ENCODE measurements around the gene MSI2.
A peak's percentile ranks its signal among the peaks of the same experiment; 100 is the strongest.

Gene MSI2

DNA sequence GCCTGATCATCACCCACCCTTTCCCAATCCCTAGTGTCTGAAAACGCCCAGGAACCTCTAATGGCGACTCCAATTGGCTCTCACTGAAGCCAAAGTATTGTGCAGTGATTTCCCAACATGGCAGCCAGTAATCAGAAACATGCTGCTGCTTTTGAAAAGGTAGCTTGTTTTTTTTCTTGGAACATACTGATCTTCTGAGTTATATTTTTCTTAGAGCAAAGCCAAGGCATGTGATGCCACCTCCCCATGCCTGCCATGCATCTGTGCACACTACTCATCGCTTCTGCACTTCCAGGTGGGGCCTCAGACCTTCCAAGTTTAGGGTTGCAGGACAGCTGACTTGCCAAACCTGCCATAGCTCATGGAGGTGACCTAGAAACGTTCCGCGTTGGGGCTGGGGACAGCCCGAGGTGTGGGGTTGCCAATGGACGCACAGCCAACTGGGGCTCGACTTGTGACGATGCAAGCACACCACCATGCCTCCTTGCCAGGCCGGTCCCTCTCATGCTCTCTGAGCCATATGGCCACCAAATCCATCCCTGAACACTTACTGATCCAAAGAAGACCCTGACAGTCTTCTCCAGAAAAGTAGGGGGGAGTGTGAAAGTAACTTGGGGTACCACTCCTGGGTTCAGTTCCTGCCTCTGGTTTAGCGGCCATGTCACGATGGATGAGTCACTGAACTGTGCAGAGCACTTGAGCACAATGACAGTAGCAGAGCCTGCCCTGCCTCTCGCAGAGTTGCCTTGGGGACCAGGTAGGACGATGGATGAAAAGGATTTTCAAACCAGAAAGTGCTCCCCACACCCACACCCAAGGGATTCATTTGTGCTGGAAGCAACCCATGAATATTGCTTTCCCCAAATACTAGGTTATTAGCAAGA lies 333.1 kb downstream of the MSI2 start:
- no peak for DNase-seq

DNA sequence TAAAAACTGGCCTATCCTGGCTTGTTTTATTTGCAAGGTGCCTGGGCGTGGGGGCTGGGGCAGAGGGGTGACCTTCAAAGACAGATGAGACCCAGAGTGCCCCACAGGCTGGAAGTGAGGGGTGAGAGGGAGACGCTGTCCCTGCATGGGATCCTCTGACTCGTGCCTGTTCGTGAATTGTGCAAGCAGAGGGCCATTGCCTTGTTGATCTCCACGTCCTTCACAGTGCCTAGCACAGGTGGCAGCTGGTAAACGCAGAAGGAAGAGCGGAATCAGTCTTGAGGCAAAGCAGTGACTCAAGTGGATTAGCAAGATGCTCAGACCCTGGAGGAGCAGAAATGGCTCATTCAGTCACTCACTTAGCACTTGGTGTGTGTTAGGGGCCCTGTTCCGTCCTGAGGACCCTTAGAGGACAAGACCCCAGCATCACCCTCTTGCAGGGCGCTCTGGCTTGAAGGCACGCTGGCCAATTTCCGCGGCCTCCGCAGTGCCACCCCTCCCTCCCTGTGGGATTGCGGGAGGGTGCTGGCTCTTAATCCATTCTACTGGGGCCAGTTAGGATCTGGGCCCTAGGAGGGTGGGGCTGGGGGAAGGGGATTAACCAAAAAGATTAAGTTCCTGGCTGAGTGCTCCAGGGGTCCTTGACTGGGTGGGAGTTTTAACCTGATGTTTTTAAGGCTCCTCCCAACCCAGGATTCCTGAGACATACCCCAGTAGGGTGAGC lies 337.6 kb downstream of the MSI2 start:
- peak; percentile 45 for DNase-seq

DNA sequence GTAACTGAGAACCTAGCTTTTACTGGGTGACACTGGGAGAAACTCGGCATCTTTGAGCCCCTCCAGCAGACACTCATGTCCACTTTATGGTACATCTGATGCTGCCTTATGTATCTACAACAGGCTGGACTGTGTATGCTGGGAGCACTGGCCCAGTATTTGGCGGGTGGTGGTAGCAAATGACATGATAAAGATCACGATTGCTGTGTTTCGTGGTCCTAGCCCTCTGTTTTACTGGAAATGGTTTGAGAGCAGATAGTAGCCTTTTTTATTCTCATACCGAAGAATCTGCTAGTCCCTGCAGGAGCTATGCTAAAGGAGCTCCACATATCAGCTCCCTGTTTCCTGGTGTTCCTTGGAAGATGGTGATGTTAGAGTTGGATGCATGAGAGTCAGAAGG lies 338.4 kb downstream of the MSI2 start:
- no peak for DNase-seq

DNA sequence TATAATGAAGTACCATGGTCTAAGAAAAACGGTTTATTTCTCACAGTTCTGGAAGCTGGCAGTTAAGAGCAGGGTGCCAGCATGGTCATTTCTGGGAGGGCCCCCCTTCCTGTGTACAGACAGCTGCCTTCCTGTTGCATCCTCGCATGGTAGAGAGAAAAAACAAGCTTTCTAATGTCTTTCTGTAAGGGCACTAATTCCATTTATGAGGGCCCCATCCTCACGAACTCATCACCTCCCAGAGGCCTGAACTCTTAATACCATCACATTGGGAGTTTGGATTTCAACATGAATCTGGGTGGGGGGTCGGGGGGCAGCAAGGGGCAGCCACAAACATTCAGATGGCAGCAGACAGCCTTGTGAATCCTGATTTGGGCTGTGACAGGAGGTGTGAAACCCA lies 339.1 kb downstream of the MSI2 start:
- DNase-seq: no peak

DNA sequence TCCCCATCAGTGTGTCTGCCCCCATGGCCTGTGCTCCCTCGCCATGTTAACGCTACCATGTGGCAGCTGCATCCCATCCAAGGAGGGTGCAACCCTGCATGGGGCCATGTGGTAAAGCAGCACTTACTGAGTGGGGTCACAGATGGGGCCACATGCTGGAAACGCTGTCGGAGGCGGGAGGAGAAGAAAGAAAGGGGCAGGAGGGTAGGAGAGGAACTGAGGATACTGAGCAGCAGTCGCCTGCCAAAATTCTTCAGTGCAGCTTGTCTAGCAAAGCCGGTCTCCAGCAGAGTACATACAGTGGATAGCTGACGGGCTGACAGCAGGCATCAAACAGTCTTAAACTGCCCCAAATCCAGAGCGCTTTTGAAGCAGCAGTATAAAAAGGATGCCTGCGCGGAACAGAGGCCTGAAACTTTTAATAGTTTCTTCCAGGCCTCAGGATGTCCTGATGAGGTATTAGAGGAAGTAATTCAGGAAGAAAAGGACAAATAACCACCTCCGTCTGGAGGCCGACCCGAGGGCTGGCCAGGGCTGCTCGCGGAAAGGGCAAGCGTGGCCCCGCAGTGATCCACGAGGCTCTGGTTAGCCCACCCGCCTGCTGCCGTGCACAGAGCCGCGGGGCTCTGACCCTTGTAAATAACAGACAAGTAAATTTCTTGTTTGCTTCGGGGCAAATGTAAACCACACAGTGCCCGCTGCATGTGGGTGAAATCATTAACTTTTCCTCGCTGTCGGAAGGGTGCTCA lies 339.8 kb downstream of the MSI2 start:
- no peak for DNase-seq

DNA sequence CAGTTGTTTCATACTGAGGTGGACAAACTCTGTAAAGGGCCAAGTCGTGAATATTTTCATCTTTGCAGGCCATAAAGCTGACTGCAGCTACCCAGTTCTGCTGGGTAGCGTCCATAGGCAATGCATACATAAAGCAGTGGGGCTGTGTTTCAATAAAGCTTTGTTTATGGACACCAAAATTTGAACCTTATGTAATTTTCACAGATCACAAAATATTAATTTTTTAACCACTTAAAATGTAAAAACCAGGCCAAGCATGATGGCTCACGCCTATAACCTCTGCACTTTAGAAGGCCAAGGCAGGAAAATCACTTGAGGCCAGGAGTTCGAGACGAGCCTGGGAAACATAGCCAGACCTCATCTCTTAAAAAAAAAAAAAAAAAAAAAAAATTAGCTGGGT lies 340.8 kb downstream of the MSI2 start:
- DNase-seq: no peak

DNA sequence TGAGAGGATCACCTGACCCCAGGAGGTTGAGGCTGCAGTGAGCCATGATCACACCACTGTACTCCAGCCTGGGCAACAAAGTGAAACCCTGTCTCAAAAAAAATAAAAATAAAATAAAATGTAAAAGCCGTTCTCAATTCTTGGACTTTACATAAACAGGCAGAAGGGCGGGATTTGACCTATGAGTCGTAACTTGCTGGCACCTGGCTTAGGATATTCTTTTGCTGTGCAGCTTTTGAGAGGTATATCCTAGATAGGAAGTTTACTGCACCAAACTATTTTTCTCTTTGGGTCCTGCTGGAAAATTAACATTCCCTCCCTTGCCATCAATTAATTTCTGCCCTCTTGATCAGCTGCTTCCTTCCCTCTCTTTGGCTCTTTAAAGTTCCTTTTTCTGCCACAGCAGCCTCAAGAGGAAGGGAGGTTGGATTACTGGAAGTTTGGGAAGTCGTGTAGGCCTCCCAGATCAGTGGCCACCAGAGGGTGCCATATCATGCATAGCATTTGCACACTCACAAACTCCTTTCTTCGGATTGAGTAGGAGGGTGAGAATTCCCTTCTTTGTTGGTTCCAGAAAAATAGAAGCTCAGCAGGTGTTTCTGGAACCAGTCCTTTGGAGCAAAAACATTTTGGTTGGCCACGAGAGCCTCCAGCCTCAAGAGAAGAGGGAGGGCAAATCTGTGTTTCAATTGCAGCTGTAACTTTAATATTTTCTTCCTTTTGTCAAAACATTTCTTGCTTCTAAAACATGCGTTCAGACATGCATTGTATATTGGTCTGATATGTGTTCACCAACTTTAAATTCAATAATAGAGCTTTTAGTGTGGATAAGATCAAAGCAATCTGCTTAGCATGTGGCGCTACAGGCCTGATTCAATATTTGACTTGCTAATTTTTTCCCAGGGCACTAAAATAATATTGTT lies 341.5 kb downstream of the MSI2 start:
- DNase-seq: peak; percentile 37

DNA sequence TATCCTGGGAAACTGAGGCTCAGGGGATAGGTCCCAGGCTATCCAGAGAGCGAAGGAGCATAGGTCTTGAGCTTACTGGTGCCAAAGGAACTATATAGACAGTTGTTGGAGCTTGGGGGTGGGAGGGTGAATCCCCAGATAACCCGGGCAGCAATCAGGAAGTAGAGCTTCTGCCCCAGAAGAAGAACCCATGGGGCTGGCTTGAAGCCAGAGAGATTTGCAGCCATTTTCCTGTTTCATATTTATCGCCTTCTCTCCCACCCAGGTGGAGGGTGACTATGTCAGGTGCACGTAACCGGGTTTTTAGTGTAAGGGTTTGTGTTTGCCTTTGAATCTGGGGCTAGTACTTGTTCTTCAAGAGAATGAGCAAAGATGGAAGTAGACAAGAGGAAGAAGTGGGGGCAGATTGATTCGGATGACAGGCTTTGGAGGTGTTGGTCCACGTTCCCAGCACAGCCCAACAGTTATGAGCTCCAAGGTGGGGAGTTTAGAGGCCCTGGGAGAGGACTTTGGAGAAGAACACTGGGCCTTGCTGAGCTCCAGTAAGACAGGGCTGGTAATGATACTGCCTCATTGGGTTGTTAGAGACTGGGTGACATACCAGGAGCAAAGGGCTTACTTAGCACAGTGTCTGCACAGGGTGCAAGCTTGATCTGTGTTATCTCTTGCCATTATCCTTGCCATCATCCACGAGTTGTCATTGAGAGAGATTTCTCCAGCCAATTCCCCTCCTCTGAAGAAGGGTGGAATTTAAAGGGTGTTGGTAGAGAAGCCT lies 343.1 kb downstream of the MSI2 start:
- DNase-seq: peak; percentile 63

DNA sequence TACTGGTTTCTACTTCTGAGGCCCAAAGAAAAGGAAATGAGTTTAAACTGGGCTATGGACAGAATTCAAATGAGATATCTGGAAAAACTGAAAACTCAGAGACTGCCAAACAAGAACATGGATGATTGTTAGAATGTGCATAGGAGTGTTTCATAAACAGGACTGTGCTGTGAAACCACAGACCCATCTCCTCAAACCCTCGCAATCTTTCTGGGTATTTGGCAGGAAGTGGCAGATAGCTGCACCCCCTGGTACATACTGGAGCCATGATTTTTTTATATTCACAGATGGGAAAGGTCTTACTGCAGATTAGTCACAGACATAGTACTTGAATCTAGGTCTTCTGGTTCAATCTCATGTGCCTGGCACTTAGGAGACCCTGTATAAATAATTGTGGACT lies 343.8 kb downstream of the MSI2 start:
- DNase-seq: peak; percentile 88

DNA sequence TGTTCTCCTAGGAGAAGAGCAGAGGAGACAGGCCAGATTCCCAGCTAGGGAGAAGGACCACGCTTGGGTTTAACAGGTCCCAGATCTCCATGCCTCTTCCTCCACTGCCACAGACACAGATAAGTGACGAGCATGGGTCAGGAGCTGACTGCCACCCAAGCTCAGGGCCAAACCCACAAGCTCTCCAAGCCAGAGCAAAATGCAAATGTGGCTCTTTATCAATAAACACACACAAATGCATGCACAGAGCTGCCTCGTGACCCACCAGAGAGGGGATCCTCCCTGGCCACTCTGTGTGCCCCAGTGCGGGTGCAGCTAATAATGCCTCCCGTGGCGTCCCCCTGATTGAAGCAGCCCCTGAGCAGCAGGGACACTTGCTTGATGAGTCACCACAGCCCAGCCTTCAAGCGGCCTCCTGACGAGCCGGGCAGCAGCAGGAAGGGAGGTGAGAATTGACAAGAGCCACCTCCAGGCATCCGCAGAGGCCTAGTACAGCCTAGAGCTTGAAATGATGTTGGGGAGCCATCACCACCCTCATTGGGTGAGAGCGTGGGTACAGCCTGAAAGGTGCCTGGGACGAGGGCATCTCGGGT lies 344.9 kb downstream of the MSI2 start:
- DNase-seq: no peak

DNA sequence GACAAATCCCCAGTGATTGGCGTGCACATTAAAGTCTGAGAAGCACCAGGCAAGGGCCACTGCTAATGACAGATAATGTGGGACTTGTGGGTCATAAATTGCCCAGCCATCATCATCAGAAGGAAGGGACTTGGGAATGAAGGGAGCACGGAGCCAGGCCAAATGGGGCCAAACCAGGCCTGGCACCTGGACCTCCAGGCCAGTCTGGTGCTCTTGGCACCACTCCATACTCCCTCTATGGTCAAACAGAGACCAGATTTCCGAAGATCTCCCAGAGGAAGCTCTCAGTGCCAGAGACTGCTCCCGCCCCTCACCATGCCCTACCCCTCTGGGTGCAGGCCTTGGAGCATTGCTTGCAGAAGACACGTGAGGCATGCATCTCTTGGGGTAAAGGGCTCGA lies 346.6 kb downstream of the MSI2 start:
- DNase-seq: no peak

DNA sequence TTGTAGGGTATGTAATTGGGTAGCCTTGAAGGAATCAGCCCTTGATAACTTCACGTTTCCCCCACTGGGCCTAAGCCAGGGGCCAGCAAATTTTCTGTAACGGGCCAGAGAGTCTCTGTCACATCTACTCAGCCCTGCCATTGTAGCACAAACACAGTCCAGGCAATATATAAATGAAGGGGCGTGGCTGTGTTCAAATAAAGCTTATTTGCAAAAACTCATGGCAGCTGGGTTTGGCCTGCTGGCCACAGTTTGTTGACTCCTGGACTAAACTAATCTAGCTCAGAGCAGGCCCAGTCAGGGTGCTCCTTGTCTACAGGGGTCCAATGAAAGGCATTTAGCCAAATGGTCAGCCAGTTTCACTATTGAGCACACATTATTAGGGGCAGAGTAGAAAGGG lies 347.2 kb downstream of the MSI2 start:
- DNase-seq: no peak

DNA sequence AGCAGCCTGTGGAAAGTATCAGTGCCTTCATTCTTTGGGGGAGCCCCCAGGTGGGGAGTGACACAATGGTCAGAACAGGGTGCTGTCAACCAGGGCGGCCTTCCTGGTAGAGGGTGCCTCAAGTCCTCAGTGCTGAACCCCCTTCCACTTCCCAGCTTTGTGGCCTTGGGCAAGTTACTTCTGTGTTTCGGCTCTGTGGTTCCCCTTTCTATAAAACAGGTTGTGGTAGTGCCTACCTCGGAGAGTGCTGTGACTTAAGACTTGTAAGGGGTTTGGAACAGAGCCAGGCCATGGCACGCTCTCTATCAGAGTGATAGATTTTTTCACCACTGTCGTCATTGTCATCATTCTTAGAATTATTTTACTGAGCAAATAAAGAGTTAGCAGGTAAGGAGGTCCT lies 347.7 kb downstream of the MSI2 start:
- peak; percentile 97 for DNase-seq

DNA sequence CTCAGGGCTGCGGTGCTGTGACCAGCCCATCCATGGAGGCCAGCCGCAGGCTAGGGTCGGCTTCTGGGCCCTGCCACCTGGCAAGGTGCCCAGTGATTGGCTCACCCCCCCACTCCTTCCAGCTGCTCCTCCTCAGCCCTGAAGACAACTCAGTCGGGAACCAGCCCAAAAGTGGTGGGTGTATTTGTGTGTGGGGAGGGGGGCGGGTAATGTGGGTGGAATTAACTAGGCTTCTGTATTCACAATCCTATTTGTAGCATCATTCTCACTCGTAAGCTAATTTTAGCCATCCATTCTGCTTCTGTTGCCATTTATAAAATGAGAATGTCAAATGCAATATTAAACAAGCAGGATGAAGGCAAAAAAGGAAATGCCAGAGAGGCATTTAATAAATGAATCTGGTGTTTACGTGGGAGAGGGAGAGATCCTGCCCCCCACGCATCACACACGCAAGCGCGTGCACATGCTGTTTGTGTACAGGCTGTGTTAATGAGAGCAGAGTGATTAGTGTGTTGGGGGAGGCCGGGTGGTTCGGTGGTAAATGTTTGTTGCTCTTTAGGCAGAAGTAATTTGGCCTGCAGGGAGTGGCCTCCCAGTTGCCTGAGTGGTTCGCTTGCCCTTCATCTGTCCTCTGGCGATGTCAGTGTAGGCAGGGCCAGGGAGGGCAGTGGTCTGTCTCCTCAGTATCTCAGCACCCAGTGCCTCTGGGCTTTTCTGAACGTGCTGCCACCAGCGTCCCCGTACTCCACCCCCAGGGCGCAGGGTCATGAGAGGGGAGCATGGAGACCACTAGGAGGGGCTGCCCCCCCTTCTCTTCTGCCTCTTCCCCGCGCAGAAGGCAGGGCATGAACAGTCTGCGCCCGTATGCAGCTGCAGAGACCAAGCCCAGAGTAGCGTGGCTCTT lies 348.7 kb downstream of the MSI2 start:
- DNase-seq: peak; percentile 84

DNA sequence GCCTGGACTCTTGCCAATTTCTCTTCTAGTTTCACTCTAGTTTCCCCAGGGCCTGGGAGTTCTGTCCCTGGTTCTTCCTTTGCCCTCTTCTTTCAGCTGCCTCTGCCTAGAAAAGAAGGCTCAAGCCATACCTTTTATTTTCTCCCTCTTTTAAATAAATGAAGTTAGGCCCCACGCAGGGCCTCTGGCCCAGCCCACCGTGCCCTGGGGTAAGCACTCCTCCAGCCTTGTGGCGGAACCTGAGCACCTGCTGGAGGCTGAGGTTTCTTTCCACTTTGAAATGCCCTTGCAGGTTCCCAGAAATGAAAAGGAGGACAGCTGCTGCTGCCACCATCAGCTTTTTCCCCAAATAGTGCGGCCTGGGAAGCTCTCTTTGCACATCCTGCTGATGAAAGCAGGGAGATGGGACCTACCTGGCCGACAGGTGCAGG lies 349.4 kb downstream of the MSI2 start:
- DNase-seq: no peak

DNA sequence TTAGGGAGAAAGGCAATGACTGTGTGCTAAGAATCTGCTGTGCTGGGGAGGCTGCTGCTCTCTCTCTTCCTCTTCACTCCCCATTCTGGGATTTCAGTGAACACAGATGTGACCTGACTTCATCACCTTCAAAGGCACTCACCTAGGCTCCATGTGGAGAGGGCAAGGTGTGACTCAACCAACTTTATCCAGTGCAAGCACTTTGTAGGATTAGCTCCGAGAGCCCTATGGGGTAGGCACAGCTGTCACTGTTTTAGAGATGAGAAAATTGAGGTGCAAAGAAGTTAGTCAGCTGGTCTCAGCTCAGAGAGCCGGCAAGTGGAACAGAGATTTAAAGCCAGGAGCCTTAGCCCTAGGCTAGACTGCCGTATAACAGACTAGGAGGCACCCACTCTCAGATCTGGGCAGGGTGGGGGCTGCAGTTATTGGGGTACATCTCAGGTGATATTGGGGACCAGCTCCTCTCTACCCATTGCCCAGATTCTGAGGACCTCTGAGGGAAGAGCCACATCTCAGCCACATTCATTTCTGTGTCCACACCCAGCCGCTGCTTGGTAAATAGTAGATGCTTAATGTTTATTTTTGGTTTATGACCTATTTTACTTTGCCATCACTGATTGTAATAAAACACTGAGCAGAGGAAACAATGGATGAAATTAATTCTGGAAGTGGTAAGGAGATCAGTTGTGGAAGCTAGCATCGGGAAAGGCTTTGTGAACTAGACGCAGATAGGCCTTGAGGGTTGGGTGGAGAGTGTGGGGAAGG lies 350.0 kb downstream of the MSI2 start:
- no peak for DNase-seq

DNA sequence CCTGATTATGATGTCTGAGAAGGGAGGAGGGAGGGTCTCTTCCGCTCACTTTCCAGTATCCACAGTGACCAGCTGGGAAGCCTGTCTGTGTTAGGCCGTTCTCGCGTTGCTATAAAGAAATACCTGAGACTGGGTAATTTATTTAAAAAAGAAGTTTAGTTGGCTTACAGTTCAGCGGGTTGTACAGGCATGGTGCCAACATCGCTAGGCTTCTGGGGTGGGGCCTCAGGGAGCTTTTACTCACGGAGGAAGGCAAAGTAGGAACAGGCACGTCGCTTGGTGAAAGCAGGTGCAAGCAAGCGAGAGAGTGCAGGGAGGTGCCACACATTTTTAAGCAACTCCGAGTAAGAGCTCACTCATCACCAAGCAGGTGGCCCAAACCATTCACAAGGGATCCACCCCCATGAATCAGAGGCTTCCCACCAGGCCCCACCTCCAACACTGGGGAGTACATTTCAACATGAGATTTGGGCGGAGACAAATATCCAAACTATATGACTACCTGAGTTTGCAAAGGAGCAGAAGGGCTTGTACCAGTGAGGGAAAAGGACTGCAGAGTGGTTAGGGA lies 351.3 kb downstream of the MSI2 start:
- DNase-seq: peak; percentile 15

DNA sequence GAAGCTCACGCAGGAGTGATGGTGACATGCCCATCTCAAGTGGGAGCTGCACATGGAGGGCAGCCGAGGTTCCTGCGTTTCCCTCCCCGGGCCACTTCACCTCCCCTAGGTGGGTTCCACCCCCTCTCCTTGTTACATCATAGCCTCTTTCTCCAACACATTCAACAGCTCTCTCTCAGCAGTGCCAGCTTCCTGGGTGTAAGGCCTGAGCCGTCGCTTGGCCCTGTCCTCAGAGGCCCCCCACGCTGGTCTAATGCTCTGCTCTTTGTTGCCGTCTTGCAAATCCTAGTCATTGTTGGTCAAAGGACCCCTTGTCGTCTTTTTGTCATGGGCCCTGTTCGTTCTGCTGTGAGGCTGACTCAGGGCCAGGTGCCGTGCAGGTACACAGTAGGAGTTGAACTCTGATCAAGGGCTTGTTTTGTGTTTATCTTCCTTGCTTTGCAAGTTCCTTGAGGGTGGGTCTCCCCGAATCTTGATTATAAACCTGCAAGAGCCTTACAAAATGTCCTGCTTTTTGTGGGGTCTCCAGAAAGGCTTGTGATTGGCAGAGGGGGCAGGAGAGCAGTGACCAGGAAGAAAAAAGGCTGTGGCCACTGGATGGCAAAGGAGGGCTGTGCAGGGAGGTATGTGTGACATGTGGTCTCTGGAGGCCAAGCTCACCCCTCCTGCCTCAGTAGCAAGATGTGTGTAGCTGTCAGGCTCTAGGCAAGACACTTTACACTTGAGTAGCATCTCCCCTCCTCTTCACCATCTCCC lies 352.2 kb downstream of the MSI2 start:
- DNase-seq: no peak
